ENCODE measurements around the gene NACC2. TPM values are rescaled to one million over a fixed set of nuclear protein-coding genes. Genes with fewer than 3 reads are reported as not detected.

Gene NACC2
- total and polyA plus RNA-seq, 10 of the 15 experiments (the other 5 are each of a cell fraction or from before 2014, with no cell fraction given), result 0.66 to 14.7 (median 3.5) TPM

GRCh38 chr9:136100700-136101614 lies 5.9 kb upstream of the NACC2 start:
- intact Hi-C loops (cut with micrococcal nuclease; ENCODE audit: unreplicated experiment) (no loop called here), in situ Hi-C loops (cut with MboI) (no loop called here)
- H3K36me3 ChIP-seq (ENCODE audit: control insufficient read depth in 2 of 2, insufficient read depth in 2 of 2, low read length in 1 of 2), result no peaks in the 10 kb centered on the region
- FAIRE-seq (no peak), ATAC-seq (peak; percentile 26; the same call in 1 of the 3 replicates), DNase-seq (ENCODE audit: low read depth, low spot score) (no peak)
- H3K27me3 ChIP-seq (replicated peaks in 1 of 2; ENCODE audit: control insufficient read depth in 2 of 2, insufficient read depth in 2 of 2, low read length in 1 of 2), result no peaks in the 10 kb centered on the region
- ChIA-PET RAD21 (ENCODE audit: unreplicated experiment) (interaction anchor here (0.6 kb wide), 1 partner anchor 123 kb away, joined by 4 read pairs; no protein-coding TSS in a partner anchor), SMC1A (ENCODE audit: uncharacterized antibody, unreplicated experiment) (interaction anchor here (1.0 kb wide), 1 partner anchor 8 kb away, joined by 3 read pairs; no protein-coding TSS in a partner anchor), POLR2A (no interaction called here), CTCF (no interaction called here)
- H3K9ac ChIP-seq (ENCODE audit: control insufficient read depth, insufficient read depth, low read length), result no peak overlapping the region
- H3K4me3 ChIP-seq, result no peak overlapping the region
- no peak overlapping the region for H3K4me2 ChIP-seq (ENCODE audit: control insufficient read depth, insufficient read depth)
- 42% methylated on average over 26 of the region's 30 CpGs for WGBS (ENCODE audit: insufficient coverage, insufficient replicate concordance, low lambda C conversion rate, missing lambda C conversion rate)
- H3K27ac ChIP-seq (ENCODE audit: control insufficient read depth, insufficient read depth), result no peak overlapping the region
- H3K4me1 ChIP-seq (ENCODE audit: control insufficient read depth, insufficient read depth, low read length), result peaks cover 10% of the 10 kb centered on the region
- H3K79me2 ChIP-seq (ENCODE audit: control insufficient read depth, insufficient read depth, low read length), result no peaks in the 10 kb centered on the region
- no peaks in the 10 kb centered on the region for H3K9me3 ChIP-seq (replicated peaks; ENCODE audit: control insufficient read depth, insufficient read depth, low read length)
- no TSS peak for BruUV-seq (replicated peaks)
- no peak overlapping the region for H2AFZ ChIP-seq (ENCODE audit: control insufficient read depth, low read depth, low read length)
- no peaks in the 10 kb centered on the region for H4K20me1 ChIP-seq (ENCODE audit: control insufficient read depth, insufficient read depth)
- TF ChIP-seq SUZ12 (IDR thresholded peaks at IDR 0.05; ENCODE audit: unreplicated experiment) (no peak), EP300 (IDR thresholded peaks at IDR 0.05; ENCODE audit: borderline replicate concordance in 1 of 2, control insufficient read depth in 1 of 2, low read depth in 2 of 2, low read length in 2 of 2) (no peak), NFXL1 (IDR thresholded peaks at IDR 0.05; ENCODE audit: borderline replicate concordance) (no peak), BCL11A (IDR thresholded peaks at IDR 0.05; ENCODE audit: low read depth, low read length) (no peak), CBX3 (IDR thresholded peaks at IDR 0.05; ENCODE audit: borderline replicate concordance, low read depth) (no peak), IKZF2 (IDR thresholded peaks at IDR 0.05) (no peak), BCLAF1 (IDR thresholded peaks at IDR 0.05) (no peak), E2F4 (IDR thresholded peaks at IDR 0.05; ENCODE audit: low read depth, low read length) (no peak), RBBP5 (conservative IDR thresholded peaks at IDR 0.05) (no peak), ASH2L (IDR thresholded peaks at IDR 0.05; ENCODE audit: borderline replicate concordance, low read depth) (no peak), SKIL (IDR thresholded peaks at IDR 0.05; ENCODE audit: low read depth, poor library complexity, severe bottlenecking) (no peak), ZNF24 (IDR thresholded peaks at IDR 0.05) (no peak)

All from GM12878 (cell line).